AG04450 (cell line): ENCODE measurements around the gene NLGN1. TPM values are rescaled to one million over a fixed set of nuclear protein-coding genes. Genes with fewer than 3 reads are reported as not detected.

Experiments
- CTCF ChIA-PET: fragments of 300-600, 350-600 bp; formaldehyde crosslinking; extraction: SDS; loops from one replicate; lab custom pipeline; 2022; ENCODE audit warnings: antibody characterized with exemption, inconsistent platforms; lab: Charles Lee
- POLR2A ChIA-PET: fragments of 350-600 bp; formaldehyde crosslinking; extraction: SDS; loops from one replicate; lab custom pipeline; 2021; ENCODE audit warnings: antibody characterized with exemption, inconsistent platforms; lab: Yijun Ruan, JAX
- DNase-seq: peaks from one replicate; pipeline ENCODE4 v3.0.0-alpha.2; 2011; ENCODE audit warnings: low read depth, low spot score
- H3K27ac ChIP-seq: one replicate; pipeline ENCODE4 v1.5.1; 2012; ENCODE audit warnings: low read depth, low read length, control low read depth
- H3K27me3 ChIP-seq: one replicate; pipeline ENCODE4 v1.6.0; 2012; ENCODE audit warnings: low read length; ENCODE audit not compliant: control insufficient read depth, insufficient read depth
- H3K4me3 ChIP-seq: 2 replicates; pipeline ENCODE4 v1.5.1; 2011; ENCODE audit warnings: mild to moderate bottlenecking, low read depth, low read length, control low read depth
- H3K9me3 ChIP-seq: 2 replicates; pipeline ENCODE4 v1.5.1; 2012; ENCODE audit warnings: low read length; ENCODE audit not compliant: control insufficient read depth, insufficient read depth
- polyA plus RNA-seq: library from polyadenylated mRNA; depleted of rRNA; stranded (reverse); fragments of >200 nt; gene quantifications from 2 replicates; pipeline ENCODE4 v1.2.3, GENCODE V29; 2011
- TF ChIP-seq, protein P1 (sequence below): IDR thresholded peaks from 2 replicates; pipeline ENCODE4 v1.5.1; 2011; ENCODE audit warnings: low read depth, low read length, control low read depth, inconsistent platforms

The NLGN1 gene
- polyA plus RNA-seq, 1 experiment = 1.7 TPM

DNA sequence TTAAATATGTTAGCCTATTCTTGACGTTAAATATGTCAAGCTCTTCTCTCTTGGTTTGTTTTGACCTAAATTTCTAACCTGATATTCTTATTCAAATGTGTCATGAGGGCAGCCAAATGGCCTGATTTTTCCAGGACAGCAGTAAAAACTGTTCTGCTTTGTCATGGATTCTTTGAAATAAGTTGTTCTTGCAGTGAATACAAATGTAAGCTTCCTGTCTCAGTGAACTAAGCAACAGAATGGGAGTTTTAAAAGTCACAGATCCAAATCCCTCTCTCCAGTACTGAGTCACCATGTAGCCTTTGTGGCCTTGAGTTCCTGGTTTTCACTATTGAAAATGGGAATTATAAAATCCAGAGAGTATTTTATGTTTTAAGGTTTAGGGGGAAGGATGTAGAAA lies 301.8 kb downstream of the NLGN1 start:
- ChIA-PET CTCF (interaction anchor here (0.7 kb wide), 1 partner anchor 115 kb away, joined by 3 read pairs; no protein-coding TSS in a partner anchor), POLR2A (no interaction called here)
- Histone ChIP-seq H3K27me3 (no peaks in the 10 kb centered on the region), H3K27ac (no peak overlapping the region), H3K4me3 (no peak overlapping the region), H3K9me3 (no peaks in the 10 kb centered on the region; the same call in 1 of the 2 replicates)
- DNase-seq = no peak
- TF ChIP-seq, protein P1, sequence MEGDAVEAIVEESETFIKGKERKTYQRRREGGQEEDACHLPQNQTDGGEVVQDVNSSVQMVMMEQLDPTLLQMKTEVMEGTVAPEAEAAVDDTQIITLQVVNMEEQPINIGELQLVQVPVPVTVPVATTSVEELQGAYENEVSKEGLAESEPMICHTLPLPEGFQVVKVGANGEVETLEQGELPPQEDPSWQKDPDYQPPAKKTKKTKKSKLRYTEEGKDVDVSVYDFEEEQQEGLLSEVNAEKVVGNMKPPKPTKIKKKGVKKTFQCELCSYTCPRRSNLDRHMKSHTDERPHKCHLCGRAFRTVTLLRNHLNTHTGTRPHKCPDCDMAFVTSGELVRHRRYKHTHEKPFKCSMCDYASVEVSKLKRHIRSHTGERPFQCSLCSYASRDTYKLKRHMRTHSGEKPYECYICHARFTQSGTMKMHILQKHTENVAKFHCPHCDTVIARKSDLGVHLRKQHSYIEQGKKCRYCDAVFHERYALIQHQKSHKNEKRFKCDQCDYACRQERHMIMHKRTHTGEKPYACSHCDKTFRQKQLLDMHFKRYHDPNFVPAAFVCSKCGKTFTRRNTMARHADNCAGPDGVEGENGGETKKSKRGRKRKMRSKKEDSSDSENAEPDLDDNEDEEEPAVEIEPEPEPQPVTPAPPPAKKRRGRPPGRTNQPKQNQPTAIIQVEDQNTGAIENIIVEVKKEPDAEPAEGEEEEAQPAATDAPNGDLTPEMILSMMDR = no peak

DNA sequence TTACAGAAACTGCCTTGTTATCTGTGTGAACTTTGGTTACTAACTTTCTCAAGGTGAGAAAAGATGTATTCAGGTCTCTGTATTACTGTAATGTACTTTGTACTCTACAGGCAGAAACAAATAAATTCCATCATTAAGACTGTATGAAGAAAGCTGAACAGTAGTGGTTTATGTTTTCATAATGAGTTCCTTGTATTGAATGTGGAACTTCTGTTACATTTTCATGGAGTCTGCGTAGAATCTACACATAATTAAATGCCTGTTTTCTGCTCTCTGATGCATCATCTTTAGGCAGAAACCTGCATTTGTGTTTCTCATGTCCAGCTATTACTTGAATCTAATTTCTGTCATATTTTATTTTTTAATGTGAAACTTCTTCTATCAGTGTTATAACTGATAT lies 302.8 kb downstream of the NLGN1 start:
- POLR2A ChIA-PET = no interaction called here
- H3K9me3 ChIP-seq = no peaks in the 10 kb centered on the region; the same call in 1 of the 2 replicates
- H3K27me3 ChIP-seq = no peaks in the 10 kb centered on the region
- DNase-seq = no peak
- no peak overlapping the region for H3K4me3 ChIP-seq
- TF ChIP-seq, protein P1 = no peak
- no peak overlapping the region for H3K27ac ChIP-seq
- CTCF ChIA-PET = no interaction called here

- Histone ChIP-seq H3K4me3 (no peak overlapping the region), H3K27ac (no peak overlapping the region), H3K27me3 (no peaks in the 10 kb centered on the region), H3K9me3 (no peaks in the 10 kb centered on the region; the same call in 1 of the 2 replicates)
- TF ChIP-seq, protein P1 = no peak
- ChIA-PET POLR2A (no interaction called here), CTCF (no interaction called here)
- DNase-seq = no peak
Measured at GRCh38 chr3:173702561-173702960, 305.0 kb downstream of the NLGN1 start.

- no peaks in the 10 kb centered on the region for H3K27me3 ChIP-seq
- ChIA-PET POLR2A (no interaction called here), CTCF (no interaction called here)
- H3K27ac ChIP-seq = no peak overlapping the region
- no peaks in the 10 kb centered on the region; the same call in 1 of the 2 replicates for H3K9me3 ChIP-seq
- no peak for DNase-seq
- no peak overlapping the region for H3K4me3 ChIP-seq
- TF ChIP-seq, protein P1 = no peak
Measured at GRCh38 chr3:173703771-173704170, 306.2 kb downstream of the NLGN1 start.

DNA sequence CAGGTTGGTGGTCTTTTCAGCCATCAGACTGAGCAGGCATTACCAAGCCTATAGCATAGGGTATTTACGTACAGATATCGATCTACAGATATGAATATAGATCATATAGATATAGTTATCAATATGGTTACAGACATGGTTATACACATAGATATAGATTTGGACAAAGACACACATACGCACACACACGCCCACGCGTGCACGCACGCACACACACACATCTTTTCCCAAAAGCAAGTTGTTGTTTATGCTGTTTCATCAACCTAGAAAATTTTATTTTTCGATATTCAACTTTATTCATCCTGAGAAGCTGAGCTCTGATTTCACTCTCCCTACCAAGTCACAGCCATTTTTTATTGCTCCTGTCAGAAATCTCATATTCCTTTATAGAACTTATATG lies 309.1 kb downstream of the NLGN1 start:
- CTCF ChIA-PET = no interaction called here
- H3K27ac ChIP-seq = no peak overlapping the region
- no peak overlapping the region for H3K4me3 ChIP-seq
- H3K9me3 ChIP-seq = no peaks in the 10 kb centered on the region; the same call in 1 of the 2 replicates
- POLR2A ChIA-PET = no interaction called here
- TF ChIP-seq, protein P1 = no peak
- no peaks in the 10 kb centered on the region for H3K27me3 ChIP-seq
- no peak for DNase-seq
